Ovary (tissue), 9 donors: ENCODE data around the gene ARHGEF4. TPM values are rescaled to one million over a fixed set of nuclear protein-coding genes. Genes with fewer than 3 reads are reported as not detected.

ENCODE experiments used
- DNase-seq, 5 donors: peaks; one replicate each; pipeline ENCODE4 v3.0.0-alpha.2; 2019 to 2020
- H3K27ac ChIP-seq, 2 donors: fragments of 200-600 bp; one replicate each; pipeline versions ENCODE4 v1.5.1 to v1.8.0; 2019 to 2022
- H3K27me3 ChIP-seq: fragments of 200-600 bp; one replicate; pipeline ENCODE4 v1.8.0; 2022
- H3K36me3 ChIP-seq: fragments of 200-600 bp; sonication (generic); one replicate; pipeline ENCODE4 v1.5.1; 2019
- H3K4me1 ChIP-seq: one replicate; pipeline ENCODE4 v1.8.1; 2013; ENCODE audit warnings: mild to moderate bottlenecking, moderate library complexity; ENCODE audit not compliant: insufficient read depth
- H3K4me3 ChIP-seq: fragments of 200-600 bp; sonication (generic); one replicate; pipeline ENCODE4 v1.5.1; 2017
- H3K9me3 ChIP-seq, 2 donors: fragments of 200-600 bp in 1 of 2; sonication (generic) in 1 of 2; one replicate each; pipeline versions ENCODE4 v1.5.1 to v1.8.1; 2013 to 2019; ENCODE audit warnings: mild to moderate bottlenecking in 1 of 2, moderate library complexity in 1 of 2
- EP300 ChIP-seq: sonication (generic); formaldehyde crosslinking; IDR thresholded peaks from one replicate; pipeline ENCODE4 v1.6.1; 2017; ENCODE audit warnings: antibody characterized with exemption
- POLR2A ChIP-seq: fragments of 450-650 bp; IDR thresholded peaks from one replicate; pipeline ENCODE4 v1.6.1; 2017; ENCODE audit warnings: antibody characterized with exemption, mild to moderate bottlenecking, moderate library complexity
- WGBS, 3 donors: extraction: QIAGEN DNeasy Blood & Tissue Kit in 1 of 3; methylation state at CpG; one replicate each; pipeline versions ENCODE4 v1.1.5 to v1.1.7; 2013 to 2017; 5-methylcytosine and 5-hydroxymethylcytosine counted together
- intact Hi-C, 4 donors: fragments of 100-400 bp; cut with DNase I; formaldehyde crosslinking; loops; one replicate each; pipeline versions ENCODE4 v1.11.0 to v1.15.1; 2022 to 2023
- polyA plus RNA-seq, 2 donors: library from polyadenylated mRNA; stranded (reverse); fragments of 200-250 nt in 1 of 2; fragments of 350-450 nt in 1 of 2; fragmentation: Illumina TruSeq in 1 of 2; extraction: RNeasy Lipid Tissue Mini Kit (QIAGEN cat#74804) in 1 of 2; gene quantifications; one replicate each; pipeline ENCODE4 v1.2.3, GENCODE V29; 2013 to 2014
- total RNA-seq, 7 donors: library from RNA; depleted of rRNA in 2 of 7; stranded (reverse); fragments of >200 nt in 2 of 7; fragmentation: NEBNext Ultra II Directional in 3 of 7; extraction: Animal tissue kit (Norgen Biotek cat#: 25700) in 3 of 7; gene quantifications; one replicate each; pipeline versions ENCODE4 v1.1.0 to v1.2.4, GENCODE V29; 2016 to 2023
- TF ChIP-seq, protein P1 (sequence below), 3 donors: fragments of 450-650 bp in 2 of 3; fragments of 200-600 bp in 1 of 3; IDR thresholded peaks; one replicate each; pipeline versions ENCODE4 v1.5.1 to v1.8.0; 2016 to 2022; ENCODE audit warnings: antibody characterized with exemption in 3 of 3, mild to moderate bottlenecking in 1 of 3
- donor health status: DM: no; HTN: no; CAD: no; lungs with moderate emphysema.
- donor health status: DM: no; HTN: no; CAD: no.
- donor health status: Bipolar disorder and iron deficiency.
- donor health status: DM: yes; HTN: yes; CAD: no.
- donor health status: DM: no; HTN: no; CAD: no.
- donor health status: DM: yes; HTN: yes; CAD: no.

Gene ARHGEF4
- total and polyA plus RNA-seq, 9 donors, result 8.6 to 27.4 (median 18.0) TPM

DNA sequence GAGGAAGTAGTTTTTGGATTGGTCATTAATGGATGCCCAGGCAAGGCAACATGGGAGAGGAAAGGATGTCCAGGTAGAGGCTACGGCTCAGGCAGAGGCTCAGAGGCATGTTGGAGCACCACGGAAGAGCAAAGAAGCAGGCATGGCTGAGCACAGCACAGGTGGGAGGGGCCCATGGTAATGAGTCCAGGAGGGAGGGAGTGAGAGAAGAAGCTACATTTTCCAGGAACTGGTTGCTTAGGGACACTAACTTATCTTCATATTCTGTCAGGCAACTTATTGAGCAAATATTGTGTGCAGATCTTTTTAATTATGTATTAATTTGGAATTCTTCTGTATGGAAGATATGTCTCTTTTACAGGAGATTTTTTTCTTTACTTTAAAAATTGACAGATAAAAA lies 42.2 kb downstream of the ARHGEF4 start:
- no peak overlapping the region for H3K4me3 ChIP-seq
- TF ChIP-seq POLR2A, result no peak
- TF ChIP-seq, protein P1, sequence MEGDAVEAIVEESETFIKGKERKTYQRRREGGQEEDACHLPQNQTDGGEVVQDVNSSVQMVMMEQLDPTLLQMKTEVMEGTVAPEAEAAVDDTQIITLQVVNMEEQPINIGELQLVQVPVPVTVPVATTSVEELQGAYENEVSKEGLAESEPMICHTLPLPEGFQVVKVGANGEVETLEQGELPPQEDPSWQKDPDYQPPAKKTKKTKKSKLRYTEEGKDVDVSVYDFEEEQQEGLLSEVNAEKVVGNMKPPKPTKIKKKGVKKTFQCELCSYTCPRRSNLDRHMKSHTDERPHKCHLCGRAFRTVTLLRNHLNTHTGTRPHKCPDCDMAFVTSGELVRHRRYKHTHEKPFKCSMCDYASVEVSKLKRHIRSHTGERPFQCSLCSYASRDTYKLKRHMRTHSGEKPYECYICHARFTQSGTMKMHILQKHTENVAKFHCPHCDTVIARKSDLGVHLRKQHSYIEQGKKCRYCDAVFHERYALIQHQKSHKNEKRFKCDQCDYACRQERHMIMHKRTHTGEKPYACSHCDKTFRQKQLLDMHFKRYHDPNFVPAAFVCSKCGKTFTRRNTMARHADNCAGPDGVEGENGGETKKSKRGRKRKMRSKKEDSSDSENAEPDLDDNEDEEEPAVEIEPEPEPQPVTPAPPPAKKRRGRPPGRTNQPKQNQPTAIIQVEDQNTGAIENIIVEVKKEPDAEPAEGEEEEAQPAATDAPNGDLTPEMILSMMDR (IDR thresholded peaks at IDR 0.05), result no peak
- TF ChIP-seq EP300, result no peak
- WGBS, 3 donors, result 73 to 85% (median 82%) methylated on average over 2 of the region's 2 CpGs
- H3K9me3 ChIP-seq, result no peaks in the 10 kb centered on the region
- no peaks in the 10 kb centered on the region for H3K27me3 ChIP-seq
- DNase-seq, result no peak
- H3K36me3 ChIP-seq, result no peaks in the 10 kb centered on the region
- H3K27ac ChIP-seq, result no peak overlapping the region
- no peaks in the 10 kb centered on the region for H3K4me1 ChIP-seq
- intact Hi-C loops, result no loop called here

GRCh38 chr2:130882111-130882690 lies 45.5 kb downstream of the ARHGEF4 start:
- H3K27ac ChIP-seq, result no peak overlapping the region
- H3K4me1 ChIP-seq, result no peaks in the 10 kb centered on the region
- intact Hi-C loops, result no loop called here
- DNase-seq, result no peak
- H3K27me3 ChIP-seq, result no peaks in the 10 kb centered on the region
- no peaks in the 10 kb centered on the region for H3K36me3 ChIP-seq
- no peaks in the 10 kb centered on the region for H3K9me3 ChIP-seq
- H3K4me3 ChIP-seq, result no peak overlapping the region
- 81 to 90% (median 84%) methylated on average over 5 to 6 of the region's 6 CpGs for WGBS, 3 donors
- TF ChIP-seq EP300, result no peak
- TF ChIP-seq, protein P1 (IDR thresholded peaks at IDR 0.05), result no peak
- TF ChIP-seq POLR2A, result no peak

GRCh38 chr2:130882991-130883390 lies 46.3 kb downstream of the ARHGEF4 start:
- DNase-seq, result no peak
- intact Hi-C loops, result no loop called here
- TF ChIP-seq POLR2A (no peak), EP300 (no peak)
- TF ChIP-seq, protein P1 (IDR thresholded peaks at IDR 0.05), result no peak

DNA sequence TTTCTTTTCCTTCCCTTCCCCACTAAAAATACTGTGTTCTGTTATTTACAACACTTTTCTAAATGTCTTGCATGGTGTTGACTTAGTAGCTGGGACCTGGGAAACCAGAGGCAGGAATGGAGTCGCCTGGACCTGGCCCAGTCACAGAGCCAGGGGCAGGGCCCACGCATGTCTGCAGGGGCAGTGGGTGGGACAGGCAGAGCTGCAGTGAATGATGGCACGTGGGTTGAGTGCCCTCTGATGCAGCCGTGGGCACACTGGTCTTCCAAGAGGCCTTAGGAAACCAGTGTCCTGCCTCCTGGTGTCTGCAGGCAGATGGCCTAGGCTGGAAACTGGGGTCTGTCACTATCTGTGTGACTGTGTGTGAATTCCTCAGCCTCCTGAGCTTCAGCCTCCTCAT lies 46.8 kb downstream of the ARHGEF4 start:
- WGBS, 3 donors, result 60 to 73% (median 70%) methylated on average over 4 of the region's 4 CpGs
- no peaks in the 10 kb centered on the region for H3K4me1 ChIP-seq
- H3K4me3 ChIP-seq, result no peak overlapping the region
- no peak for DNase-seq
- TF ChIP-seq, protein P1 (IDR thresholded peaks at IDR 0.05), result no peak
- TF ChIP-seq EP300 (no peak), POLR2A (no peak)
- intact Hi-C loops, result no loop called here
- H3K36me3 ChIP-seq, result no peaks in the 10 kb centered on the region
- no peaks in the 10 kb centered on the region for H3K9me3 ChIP-seq
- H3K27ac ChIP-seq, result no peak overlapping the region
- no peaks in the 10 kb centered on the region for H3K27me3 ChIP-seq

More at GRCh38 chr2:130882991-130883390, 46.3 kb downstream of the ARHGEF4 start:
- no peak overlapping the region for H3K27ac ChIP-seq
- H3K9me3 ChIP-seq, result no peaks in the 10 kb centered on the region
- no peaks in the 10 kb centered on the region for H3K4me1 ChIP-seq
- WGBS, 3 donors, result 73 to 84% (median 78%) methylated on average over 6 of the region's 6 CpGs
- no peaks in the 10 kb centered on the region for H3K36me3 ChIP-seq
- no peaks in the 10 kb centered on the region for H3K27me3 ChIP-seq
- no peak overlapping the region for H3K4me3 ChIP-seq
